HAP-1 (cell line): ENCODE measurements around the gene CX3CR1.

Experiments used
- DNase-seq, 2 experiments: peaks; one replicate each; pipeline ENCODE4 v3.0.0-alpha.2; 2016 to 2020; ENCODE audit warnings: low spot score in 2 of 2
- H3K27me3 ChIP-seq: fragments of 250-450 bp; sonication (Bioruptor Pico); 2 replicates; pipeline ENCODE4 v1.5.1; 2020; ENCODE audit warnings: low read depth, mild to moderate bottlenecking, moderate library complexity
- H3K36me3 ChIP-seq: fragments of 250-450 bp; sonication (Bioruptor Pico); replicated peaks from 2 replicates; pipeline ENCODE4 v1.5.1; 2020; ENCODE audit warnings: mild to moderate bottlenecking
- H3K4me1 ChIP-seq: fragments of 250-450 bp; sonication (Bioruptor Pico); 2 replicates; pipeline ENCODE4 v1.5.1; 2020; ENCODE audit warnings: mild to moderate bottlenecking
- H3K4me3 ChIP-seq: fragments of 250-450 bp; sonication (Bioruptor Pico); 2 replicates; pipeline ENCODE4 v1.5.1; 2020; ENCODE audit warnings: mild to moderate bottlenecking, moderate library complexity
- H3K9me3 ChIP-seq: fragments of 250-450 bp; sonication (Bioruptor Pico); 2 replicates; pipeline ENCODE4 v1.5.1; 2020; ENCODE audit warnings: mild to moderate bottlenecking, moderate library complexity
- in situ Hi-C: fragments of 300-500 bp; cut with MboI; formaldehyde crosslinking; loops from 3 replicates; pipeline ENCODE4 v1.14.3; 2020; ENCODE audit warnings: low sequenced_read_pairs, inconsistent platforms, mixed read lengths

The CX3CR1 gene

GRCh38 chr3:39220407-39221140 is 59.3 kb downstream of the CX3CR1 start:
- in situ Hi-C loops: no loop called here
- H3K4me1 ChIP-seq: no peaks in the 10 kb centered on the region
- H3K36me3 ChIP-seq: no peaks in the 10 kb centered on the region
- DNase-seq: no peak
- no peaks in the 10 kb centered on the region for H3K9me3 ChIP-seq
- H3K27me3 ChIP-seq: no peaks in the 10 kb centered on the region
- no peak overlapping the region for H3K4me3 ChIP-seq

DNA sequence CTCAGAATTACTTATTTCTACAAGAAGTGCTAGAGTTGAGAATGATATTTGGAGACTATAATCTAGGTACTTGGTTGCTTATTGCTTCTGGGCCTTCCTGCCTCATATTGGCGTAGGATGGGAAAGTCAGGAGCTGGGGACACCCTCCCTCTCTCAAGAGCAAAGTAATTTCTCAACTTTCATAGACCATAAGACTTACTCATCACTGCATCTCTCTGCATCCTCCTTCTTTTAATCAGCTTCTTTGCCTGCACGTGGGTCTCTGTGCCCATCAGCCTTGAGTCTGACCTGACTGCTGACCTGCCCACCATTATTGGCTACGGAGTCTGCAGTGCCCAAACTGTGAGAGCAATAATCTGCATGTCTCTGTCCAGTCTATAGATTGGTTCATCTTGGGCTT is 60.1 kb downstream of the CX3CR1 start:
- Histone ChIP-seq H3K36me3 (no peaks in the 10 kb centered on the region), H3K9me3 (no peaks in the 10 kb centered on the region), H3K4me3 (no peak overlapping the region), H3K27me3 (no peaks in the 10 kb centered on the region), H3K4me1 (no peaks in the 10 kb centered on the region)
- in situ Hi-C loops: no loop called here
- no peak for DNase-seq

- no peak overlapping the region for H3K4me3 ChIP-seq
- in situ Hi-C loops: no loop called here
- no peak for DNase-seq
Observed at GRCh38 chr3:39216176-39216790, 63.6 kb downstream of the CX3CR1 start.

GRCh38 chr3:39213613-39214012 is 66.2 kb downstream of the CX3CR1 start:
- H3K36me3 ChIP-seq: no peaks in the 10 kb centered on the region
- H3K9me3 ChIP-seq: peaks cover 2% of the 10 kb centered on the region; the same call in 1 of the 2 replicates
- DNase-seq: no peak
- H3K4me1 ChIP-seq: peaks cover 7% of the 10 kb centered on the region
- H3K27me3 ChIP-seq: 0 out of 2 replicates have a peak, but pooled peaks cover 5% of the 10 kb centered on the region
- in situ Hi-C loops: no loop called here
- no peak overlapping the region for H3K4me3 ChIP-seq

More at GRCh38 chr3:39216176-39216790, 63.6 kb downstream of the CX3CR1 start:
- no peaks in the 10 kb centered on the region for H3K36me3 ChIP-seq
- H3K27me3 ChIP-seq: 0 out of 2 replicates have a peak, but pooled peaks cover 5% of the 10 kb centered on the region
- no peaks in the 10 kb centered on the region for H3K4me1 ChIP-seq
- H3K9me3 ChIP-seq: no peaks in the 10 kb centered on the region
